Measurements from ENCODE around the gene UACA.
A peak's percentile ranks its signal among the peaks of the same experiment; 100 is the strongest.
"Not testable (repeated sequence)": the region's sequence is repeated elsewhere in the genome, so short reads cannot be mapped to it uniquely, and the experiment has no call there.

Gene UACA

GRCh38 chr15:70752193-70752635 is 11.1 kb downstream of the UACA start:
- no peak for DNase-seq (ENCODE audit: low spot score)

- no peak for DNase-seq (ENCODE audit: low spot score)
Measured at GRCh38 chr15:70750203-70750869, 13.0 kb downstream of the UACA start.

GRCh38 chr15:70748281-70748747 is 15.0 kb downstream of the UACA start:
- DNase-seq (ENCODE audit: low spot score) = peak; percentile 22

GRCh38 chr15:70746598-70746997 is 16.8 kb downstream of the UACA start:
- DNase-seq (ENCODE audit: low spot score) = not testable (repeated sequence)

GRCh38 chr15:70742928-70743327 is 20.4 kb downstream of the UACA start:
- no peak for DNase-seq (ENCODE audit: low spot score)

GRCh38 chr15:70741677-70742293 is 21.6 kb downstream of the UACA start:
- peak; percentile 24 for DNase-seq (ENCODE audit: low spot score)

- peak; percentile 46 for DNase-seq (ENCODE audit: low spot score)
Measured at GRCh38 chr15:70741107-70741531, 22.2 kb downstream of the UACA start.

- not testable (repeated sequence) for DNase-seq (ENCODE audit: low spot score)
Measured at GRCh38 chr15:70735040-70735439, 28.3 kb downstream of the UACA start.

GRCh38 chr15:70729164-70729563 is 34.2 kb downstream of the UACA start:
- no peak for DNase-seq (ENCODE audit: low spot score)

GRCh38 chr15:70726753-70727152 is 36.6 kb downstream of the UACA start:
- DNase-seq (ENCODE audit: low spot score) = peak; percentile 36

- DNase-seq (ENCODE audit: low spot score) = no peak
Measured at GRCh38 chr15:70723927-70724326, 39.4 kb downstream of the UACA start.

GRCh38 chr15:70723122-70723422 is 40.3 kb downstream of the UACA start:
- no peak for DNase-seq (ENCODE audit: low spot score)

GRCh38 chr15:70722266-70723121 is 40.9 kb downstream of the UACA start:
- peak; percentile 28 for DNase-seq (ENCODE audit: low spot score)

- DNase-seq (ENCODE audit: low spot score) = no peak
Measured at GRCh38 chr15:70720228-70721016, 42.9 kb downstream of the UACA start.

GRCh38 chr15:70717237-70717793 is 46.0 kb downstream of the UACA start:
- DNase-seq (ENCODE audit: low spot score) = no peak

GRCh38 chr15:70715840-70716485 is 47.4 kb downstream of the UACA start:
- peak; percentile 6 for DNase-seq (ENCODE audit: low spot score)

- DNase-seq (ENCODE audit: low spot score) = no peak
Measured at GRCh38 chr15:70714565-70714964, 48.8 kb downstream of the UACA start.

- DNase-seq (ENCODE audit: low spot score) = no peak
Measured at GRCh38 chr15:70714015-70714414, 49.3 kb downstream of the UACA start.

- DNase-seq (ENCODE audit: low spot score) = no peak
Measured at GRCh38 chr15:70712271-70712670, 51.1 kb downstream of the UACA start.

- no peak for DNase-seq (ENCODE audit: low spot score)
Measured at GRCh38 chr15:70710714-70711113, 52.6 kb downstream of the UACA start.

- no peak for DNase-seq (ENCODE audit: low spot score)
Measured at GRCh38 chr15:70708839-70709238, 54.5 kb downstream of the UACA start.

All from AG08396 (cell line).